GM12891 (cell line): ENCODE measurements around the gene CACNA1S.

Experiments
- DNase-seq: peaks from one replicate; pipeline ENCODE4 v3.0.0; 2011; ENCODE audit warnings: low spot score; ENCODE audit not compliant: insufficient read length
- FAIRE-seq: peaks from 2 replicates; lab custom pipeline; 2011; peaks lifted over from hg19 to GRCh38; lab: Jason Lieb, UNC
- PAX5 ChIP-seq: IDR thresholded peaks from 2 replicates; pipeline ENCODE4 v1.6.1; 2011; ENCODE audit warnings: low read length, moderate library complexity, mild to moderate bottlenecking; ENCODE audit not compliant: insufficient read depth, severe bottlenecking
- POLR2A ChIP-seq: IDR thresholded peaks from 2 replicates; pipeline ENCODE4 v1.6.1; 2011; ENCODE audit warnings: low read depth, low read length, control low read depth
- POLR2AphosphoS5 ChIP-seq: IDR thresholded peaks from 2 replicates; pipeline ENCODE4 v1.6.1; 2011; ENCODE audit warnings: low read depth, low read length, control low read depth
- POU2F2 ChIP-seq: IDR thresholded peaks from 2 replicates; pipeline ENCODE4 v1.6.1; 2011; ENCODE audit warnings: low read depth, mild to moderate bottlenecking, control low read depth, low read length, moderate library complexity
- SPI1 ChIP-seq: IDR thresholded peaks from 2 replicates; pipeline ENCODE4 v1.6.1; 2011; ENCODE audit warnings: low read depth, low read length, control low read depth
- TAF1 ChIP-seq: IDR thresholded peaks from 2 replicates; pipeline ENCODE4 v1.6.1; 2011; ENCODE audit warnings: low read depth, low read length, control low read depth

CACNA1S gene

GRCh38 chr1:201088395-201088794 lies 23.8 kb downstream of the CACNA1S start:
- no peak for TF ChIP-seq SPI1
- FAIRE-seq: no peak
- DNase-seq: no peak

GRCh38 chr1:201085902-201086735 lies 26.1 kb downstream of the CACNA1S start:
- TF ChIP-seq POLR2A: no peak
- no peak for TF ChIP-seq POLR2AphosphoS5
- FAIRE-seq (no peak), DNase-seq (peak; percentile 61)

- FAIRE-seq: no peak
- no peak for DNase-seq
- TF ChIP-seq POU2F2 (no peak), SPI1 (no peak), PAX5 (no peak), POLR2A (no peak), TAF1 (no peak), POLR2AphosphoS5 (no peak)
These were observed 27.9 kb downstream of the CACNA1S start for GRCh38 chr1:201084295-201084694.

- no peak for TF ChIP-seq SPI1
- TF ChIP-seq PAX5: no peak
- TF ChIP-seq POLR2AphosphoS5: no peak
- TF ChIP-seq POLR2A: no peak
- no peak for TF ChIP-seq POU2F2
- no peak for TF ChIP-seq TAF1
- no peak for DNase-seq
- FAIRE-seq: no peak
These were observed 28.5 kb downstream of the CACNA1S start for GRCh38 chr1:201083741-201084140.

GRCh38 chr1:201080135-201080534 lies 32.1 kb downstream of the CACNA1S start:
- no peak for TF ChIP-seq PAX5
- TF ChIP-seq POU2F2: no peak
- no peak for TF ChIP-seq SPI1
- no peak for TF ChIP-seq POLR2A
- no peak for TF ChIP-seq TAF1
- TF ChIP-seq POLR2AphosphoS5: no peak
- FAIRE-seq (peak; percentile 5), DNase-seq (no peak)

- FAIRE-seq: no peak
- TF ChIP-seq POLR2A (no peak), POU2F2 (no peak), TAF1 (no peak), SPI1 (no peak), POLR2AphosphoS5 (no peak), PAX5 (no peak)
- no peak for DNase-seq
These were observed 34.5 kb downstream of the CACNA1S start for GRCh38 chr1:201077736-201078135.

GRCh38 chr1:201077116-201077515 lies 35.1 kb downstream of the CACNA1S start:
- FAIRE-seq (no peak), DNase-seq (no peak)
- TF ChIP-seq POLR2AphosphoS5: no peak
- no peak for TF ChIP-seq POU2F2
- TF ChIP-seq PAX5: no peak
- no peak for TF ChIP-seq POLR2A

- FAIRE-seq (no peak), DNase-seq (no peak)
- TF ChIP-seq PAX5 (no peak), SPI1 (no peak), POLR2AphosphoS5 (no peak), TAF1 (no peak), POLR2A (no peak), POU2F2 (no peak)
These were observed 36.1 kb downstream of the CACNA1S start for GRCh38 chr1:201076092-201076491.

GRCh38 chr1:201074018-201074417 lies 38.2 kb downstream of the CACNA1S start:
- no peak for FAIRE-seq
- TF ChIP-seq TAF1 (no peak), POLR2AphosphoS5 (no peak), POLR2A (no peak), PAX5 (no peak), POU2F2 (no peak), SPI1 (no peak)
- no peak for DNase-seq

GRCh38 chr1:201072922-201073321 lies 39.3 kb downstream of the CACNA1S start:
- FAIRE-seq (no peak), DNase-seq (no peak)
- no peak for TF ChIP-seq POLR2A
- no peak for TF ChIP-seq POLR2AphosphoS5
- TF ChIP-seq TAF1: no peak
- no peak for TF ChIP-seq POU2F2
- no peak for TF ChIP-seq PAX5
- TF ChIP-seq SPI1: no peak

- TF ChIP-seq TAF1 (no peak), PAX5 (no peak), SPI1 (no peak), POLR2AphosphoS5 (no peak)
- DNase-seq: no peak
- no peak for FAIRE-seq
These were observed 40.1 kb downstream of the CACNA1S start for GRCh38 chr1:201072149-201072548.
